Liver (tissue), 9 donors: ENCODE data around the gene FZD7. TPM values are rescaled to one million over a fixed set of nuclear protein-coding genes. Genes with fewer than 3 reads are reported as not detected.

Experiments used
- DNase-seq: peaks from one replicate; pipeline ENCODE4 v3.0.0-alpha.2; 2017; ENCODE audit warnings: low spot score
- H3K27ac ChIP-seq, 2 donors: one replicate each; pipeline ENCODE4 v1.7.0; 2013; ENCODE audit warnings: inconsistent platforms in 2 of 2, low read length in 2 of 2, control low read depth in 1 of 2, low read depth in 1 of 2, mild to moderate bottlenecking in 1 of 2
- H3K27me3 ChIP-seq, 4 donors: one replicate each; pipeline versions ENCODE4 v1.6.1 to v1.7.0; 2013; ENCODE audit warnings: low read length in 3 of 4, inconsistent platforms in 1 of 4, mild to moderate bottlenecking in 1 of 4, moderate library complexity in 1 of 4; ENCODE audit not compliant: control insufficient read depth in 4 of 4, insufficient read depth in 4 of 4
- H3K36me3 ChIP-seq, 4 donors: one replicate each; pipeline versions ENCODE4 v1.6.1 to v1.7.0; 2013; ENCODE audit warnings: low read length in 3 of 4, mild to moderate bottlenecking in 3 of 4, low read depth in 1 of 4, moderate library complexity in 1 of 4; ENCODE audit not compliant: control insufficient read depth in 4 of 4, insufficient read depth in 3 of 4
- H3K4me1 ChIP-seq, 4 donors: one replicate each; pipeline versions ENCODE4 v1.6.1 to v1.7.0; 2013; ENCODE audit warnings: low read length in 3 of 4, mild to moderate bottlenecking in 3 of 4, moderate library complexity in 1 of 4; ENCODE audit not compliant: control insufficient read depth in 4 of 4, insufficient read depth in 4 of 4
- H3K4me3 ChIP-seq, 3 donors: one replicate each; pipeline versions ENCODE4 v1.6.1 to v1.7.0; 2013; ENCODE audit warnings: low read length in 3 of 3, control low read depth in 1 of 3, low read depth in 1 of 3, mild to moderate bottlenecking in 1 of 3
- H3K9ac ChIP-seq, 2 donors: one replicate each; pipeline ENCODE4 v1.7.0; 2013; ENCODE audit warnings: low read length in 2 of 2, mild to moderate bottlenecking in 2 of 2, moderate library complexity in 2 of 2, control low read depth in 1 of 2, low read depth in 1 of 2
- H3K9me3 ChIP-seq, 4 donors: one replicate each; pipeline versions ENCODE4 v1.6.1 to v1.7.0; 2013; ENCODE audit warnings: low read length in 3 of 4; ENCODE audit not compliant: control insufficient read depth in 4 of 4
- GABPA ChIP-seq, 2 donors: IDR thresholded peaks in 1 of 2; conservative IDR thresholded peaks in 1 of 2; 2 replicates each; pipeline ENCODE4 v1.6.1; 2016; ENCODE audit warnings: antibody characterized with exemption in 2 of 2, mild to moderate bottlenecking in 1 of 2, moderate library complexity in 1 of 2
- HNF4G ChIP-seq: IDR thresholded peaks from 2 replicates; pipeline ENCODE4 v1.6.1; 2016; ENCODE audit warnings: antibody characterized with exemption
- NR2F2 ChIP-seq: IDR thresholded peaks from 2 replicates; pipeline ENCODE4 v1.6.1; 2016; ENCODE audit warnings: antibody characterized with exemption
- RAD21 ChIP-seq, 2 donors: IDR thresholded peaks; 2 replicates each; pipeline ENCODE4 v1.6.1; 2016; ENCODE audit warnings: antibody characterized with exemption in 2 of 2, mild to moderate bottlenecking in 2 of 2
- RXRA ChIP-seq, 2 donors: IDR thresholded peaks; 2 replicates each; pipeline ENCODE4 v1.6.1; 2017 to 2018; ENCODE audit warnings: antibody characterized with exemption in 2 of 2, mild to moderate bottlenecking in 1 of 2
- SP1 ChIP-seq: IDR thresholded peaks from 2 replicates; pipeline ENCODE4 v1.6.1; 2018; ENCODE audit warnings: antibody characterized with exemption, mild to moderate bottlenecking
- TAF1 ChIP-seq: conservative IDR thresholded peaks from 2 replicates; pipeline ENCODE4 v1.6.1; 2016; ENCODE audit warnings: antibody characterized with exemption, mild to moderate bottlenecking
- WGBS: extraction: QIAGEN DNeasy Blood & Tissue Kit; methylation state at CpG from one replicate; pipeline ENCODE4 v1.1.7; 2013; 5-methylcytosine and 5-hydroxymethylcytosine counted together
- polyA plus RNA-seq, 2 donors: library from polyadenylated mRNA; stranded (reverse) in 1 of 2; unstranded in 1 of 2; fragments of 200-250 nt in 1 of 2; fragments of >200 nt in 1 of 2; fragmentation: Nextera tagmentation in 1 of 2; extraction: Ambion mirVana in 1 of 2; gene quantifications; one replicate each; pipeline versions ENCODE4 v1.2.1 to v1.2.3, GENCODE V29; 2013 to 2015
- total RNA-seq, 2 donors: library from RNA; depleted of rRNA; stranded (reverse); fragments of >200 nt; gene quantifications; one replicate each; pipeline ENCODE4 v1.2.3, GENCODE V29; 2014
- TF ChIP-seq, protein P1 (sequence below): IDR thresholded peaks from 2 replicates; pipeline ENCODE4 v1.6.1; 2016; ENCODE audit warnings: antibody characterized with exemption, mild to moderate bottlenecking
- TF ChIP-seq, protein P2 (sequence below): IDR thresholded peaks from 2 replicates; pipeline ENCODE4 v1.6.1; 2016; ENCODE audit warnings: antibody characterized with exemption
- TF ChIP-seq, protein P3 (sequence below): IDR thresholded peaks from 2 replicates; pipeline ENCODE4 v1.6.1; 2016; ENCODE audit warnings: antibody characterized with exemption
- TF ChIP-seq, protein P4 (sequence below): IDR thresholded peaks from 2 replicates; pipeline ENCODE4 v1.6.1; 2016; ENCODE audit warnings: antibody characterized with exemption
- TF ChIP-seq, protein P5 (sequence below): fragments of 150-350 bp; IDR thresholded peaks from 2 replicates; pipeline ENCODE4 v1.5.1; 2017; ENCODE audit warnings: improper control_type of control experiment, low read depth, low read length; ENCODE audit not compliant: missing input control
- donor health status: healthy.
- donor health status: healthy.
- donor health status: healthy.
- donor health status: healthy.
- donor health status: healthy.

The FZD7 gene
- total and polyA plus RNA-seq, 4 donors, result 0.21 to 1.5 (median 0.92) TPM

DNA sequence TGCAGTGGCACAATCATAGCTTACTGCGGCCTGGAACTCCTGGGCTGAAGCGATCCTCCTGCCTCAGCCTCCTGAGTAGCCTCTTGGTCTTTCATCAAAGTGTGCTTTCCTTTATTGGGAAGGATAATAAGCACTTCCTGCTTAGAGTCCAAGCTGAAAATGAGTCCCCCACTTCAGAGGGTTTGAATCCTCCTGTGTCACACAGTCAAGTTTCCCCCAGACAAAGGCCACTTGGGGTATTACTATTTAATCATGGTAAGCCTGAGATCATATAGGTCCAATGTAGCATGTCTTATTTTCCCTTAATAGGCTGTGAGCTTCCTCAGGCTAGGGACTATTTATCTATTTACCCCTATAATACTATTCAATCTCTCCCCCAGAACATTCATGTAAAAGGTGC lies 28.0 kb downstream of the FZD7 start (continued):
- TF ChIP-seq, protein P1, sequence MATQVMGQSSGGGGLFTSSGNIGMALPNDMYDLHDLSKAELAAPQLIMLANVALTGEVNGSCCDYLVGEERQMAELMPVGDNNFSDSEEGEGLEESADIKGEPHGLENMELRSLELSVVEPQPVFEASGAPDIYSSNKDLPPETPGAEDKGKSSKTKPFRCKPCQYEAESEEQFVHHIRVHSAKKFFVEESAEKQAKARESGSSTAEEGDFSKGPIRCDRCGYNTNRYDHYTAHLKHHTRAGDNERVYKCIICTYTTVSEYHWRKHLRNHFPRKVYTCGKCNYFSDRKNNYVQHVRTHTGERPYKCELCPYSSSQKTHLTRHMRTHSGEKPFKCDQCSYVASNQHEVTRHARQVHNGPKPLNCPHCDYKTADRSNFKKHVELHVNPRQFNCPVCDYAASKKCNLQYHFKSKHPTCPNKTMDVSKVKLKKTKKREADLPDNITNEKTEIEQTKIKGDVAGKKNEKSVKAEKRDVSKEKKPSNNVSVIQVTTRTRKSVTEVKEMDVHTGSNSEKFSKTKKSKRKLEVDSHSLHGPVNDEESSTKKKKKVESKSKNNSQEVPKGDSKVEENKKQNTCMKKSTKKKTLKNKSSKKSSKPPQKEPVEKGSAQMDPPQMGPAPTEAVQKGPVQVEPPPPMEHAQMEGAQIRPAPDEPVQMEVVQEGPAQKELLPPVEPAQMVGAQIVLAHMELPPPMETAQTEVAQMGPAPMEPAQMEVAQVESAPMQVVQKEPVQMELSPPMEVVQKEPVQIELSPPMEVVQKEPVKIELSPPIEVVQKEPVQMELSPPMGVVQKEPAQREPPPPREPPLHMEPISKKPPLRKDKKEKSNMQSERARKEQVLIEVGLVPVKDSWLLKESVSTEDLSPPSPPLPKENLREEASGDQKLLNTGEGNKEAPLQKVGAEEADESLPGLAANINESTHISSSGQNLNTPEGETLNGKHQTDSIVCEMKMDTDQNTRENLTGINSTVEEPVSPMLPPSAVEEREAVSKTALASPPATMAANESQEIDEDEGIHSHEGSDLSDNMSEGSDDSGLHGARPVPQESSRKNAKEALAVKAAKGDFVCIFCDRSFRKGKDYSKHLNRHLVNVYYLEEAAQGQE, result no peak

DNA sequence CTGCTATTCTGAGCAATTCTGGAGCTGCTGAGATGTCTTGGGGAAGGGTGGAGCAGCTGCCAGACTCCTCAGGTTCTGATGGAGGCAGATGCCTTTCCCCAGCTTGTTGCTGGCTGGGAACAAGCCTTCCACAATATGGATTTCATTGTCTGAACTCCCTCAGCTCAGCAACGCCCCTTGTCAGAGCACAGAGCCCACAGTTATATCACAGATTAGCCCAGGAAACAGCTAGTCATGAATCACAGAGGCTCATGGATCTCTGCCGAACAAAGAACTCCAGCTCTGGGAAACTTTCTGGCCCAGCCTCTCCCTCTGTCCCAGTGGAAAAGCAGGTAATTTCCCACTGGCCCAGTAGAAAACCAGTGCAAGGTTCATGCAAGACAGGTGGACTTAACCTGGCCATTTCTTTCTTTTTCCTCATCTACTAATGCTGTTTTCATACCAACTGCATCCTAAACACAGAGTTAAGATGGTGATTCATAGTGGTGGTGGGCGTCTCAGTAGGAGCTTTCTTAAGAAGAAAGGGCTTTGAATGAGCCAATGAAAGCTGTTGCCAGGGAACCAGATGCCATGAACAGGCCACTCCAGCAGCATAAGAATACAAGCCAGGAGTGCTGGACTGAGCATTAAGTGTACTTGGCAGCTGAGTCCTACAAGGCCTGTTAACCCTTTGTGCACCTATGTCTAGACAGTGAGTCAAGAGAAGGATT lies 30.7 kb downstream of the FZD7 start:
- TF ChIP-seq GABPA (IDR thresholded peaks at IDR 0.05 in 1 of 2, conservative IDR thresholded peaks at IDR 0.05 in 1 of 2), result no peak
- no peak for TF ChIP-seq TAF1
- TF ChIP-seq, protein P2, sequence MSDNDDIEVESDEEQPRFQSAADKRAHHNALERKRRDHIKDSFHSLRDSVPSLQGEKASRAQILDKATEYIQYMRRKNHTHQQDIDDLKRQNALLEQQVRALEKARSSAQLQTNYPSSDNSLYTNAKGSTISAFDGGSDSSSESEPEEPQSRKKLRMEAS, result no peak
- no peak for TF ChIP-seq HNF4G
- TF ChIP-seq, protein P3, sequence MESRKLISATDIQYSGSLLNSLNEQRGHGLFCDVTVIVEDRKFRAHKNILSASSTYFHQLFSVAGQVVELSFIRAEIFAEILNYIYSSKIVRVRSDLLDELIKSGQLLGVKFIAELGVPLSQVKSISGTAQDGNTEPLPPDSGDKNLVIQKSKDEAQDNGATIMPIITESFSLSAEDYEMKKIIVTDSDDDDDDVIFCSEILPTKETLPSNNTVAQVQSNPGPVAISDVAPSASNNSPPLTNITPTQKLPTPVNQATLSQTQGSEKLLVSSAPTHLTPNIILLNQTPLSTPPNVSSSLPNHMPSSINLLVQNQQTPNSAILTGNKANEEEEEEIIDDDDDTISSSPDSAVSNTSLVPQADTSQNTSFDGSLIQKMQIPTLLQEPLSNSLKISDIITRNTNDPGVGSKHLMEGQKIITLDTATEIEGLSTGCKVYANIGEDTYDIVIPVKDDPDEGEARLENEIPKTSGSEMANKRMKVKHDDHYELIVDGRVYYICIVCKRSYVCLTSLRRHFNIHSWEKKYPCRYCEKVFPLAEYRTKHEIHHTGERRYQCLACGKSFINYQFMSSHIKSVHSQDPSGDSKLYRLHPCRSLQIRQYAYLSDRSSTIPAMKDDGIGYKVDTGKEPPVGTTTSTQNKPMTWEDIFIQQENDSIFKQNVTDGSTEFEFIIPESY, result no peak
- 53% methylated on average over 3 of the region's 3 CpGs for WGBS
- Histone ChIP-seq H3K27ac (no peak overlapping the region), H3K9ac (no peak overlapping the region), H3K4me1 (no peaks in the 10 kb centered on the region), H3K9me3 (no peaks in the 10 kb centered on the region), H3K4me3 (no peak overlapping the region), H3K36me3 (no peaks in the 10 kb centered on the region), H3K27me3 (no peaks in the 10 kb centered on the region)
- DNase-seq, result no peak

DNA sequence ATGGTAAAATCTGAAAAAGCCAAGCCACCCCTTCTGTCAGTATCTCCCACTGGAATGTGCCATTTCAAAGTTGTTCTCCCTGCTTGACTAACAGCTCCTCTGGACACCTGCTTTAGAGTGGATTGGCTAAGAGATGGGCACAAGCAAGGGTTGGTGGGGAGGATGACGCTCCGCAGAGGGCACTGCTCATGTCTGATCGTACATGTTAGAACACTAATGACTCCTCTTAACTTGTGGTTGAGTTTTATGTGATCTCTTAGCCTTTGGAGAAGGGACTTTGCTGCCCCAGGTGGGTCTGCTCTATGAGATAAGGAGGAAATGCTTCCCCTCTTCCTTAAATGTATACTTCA lies 31.2 kb downstream of the FZD7 start:
- DNase-seq, result no peak
- Histone ChIP-seq H3K9me3 (no peaks in the 10 kb centered on the region), H3K9ac (no peak overlapping the region), H3K27ac (no peak overlapping the region), H3K4me1 (no peaks in the 10 kb centered on the region), H3K4me3 (no peak overlapping the region), H3K27me3 (no peaks in the 10 kb centered on the region), H3K36me3 (no peaks in the 10 kb centered on the region)
- 93% methylated on average over 3 of the region's 3 CpGs for WGBS
- TF ChIP-seq GABPA (IDR thresholded peaks at IDR 0.05 in 1 of 2, conservative IDR thresholded peaks at IDR 0.05 in 1 of 2), result no peak
- TF ChIP-seq, protein P4, sequence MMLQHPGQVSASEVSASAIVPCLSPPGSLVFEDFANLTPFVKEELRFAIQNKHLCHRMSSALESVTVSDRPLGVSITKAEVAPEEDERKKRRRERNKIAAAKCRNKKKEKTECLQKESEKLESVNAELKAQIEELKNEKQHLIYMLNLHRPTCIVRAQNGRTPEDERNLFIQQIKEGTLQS, result no peak
- TF ChIP-seq HNF4G, result no peak
- TF ChIP-seq NR2F2, result no peak
- TF ChIP-seq RXRA (IDR thresholded peaks at IDR 0.05), result no peak
- no peak for TF ChIP-seq SP1
- TF ChIP-seq, protein P2, result no peak
- no peak for TF ChIP-seq RAD21 (IDR thresholded peaks at IDR 0.05)
- TF ChIP-seq, protein P5, sequence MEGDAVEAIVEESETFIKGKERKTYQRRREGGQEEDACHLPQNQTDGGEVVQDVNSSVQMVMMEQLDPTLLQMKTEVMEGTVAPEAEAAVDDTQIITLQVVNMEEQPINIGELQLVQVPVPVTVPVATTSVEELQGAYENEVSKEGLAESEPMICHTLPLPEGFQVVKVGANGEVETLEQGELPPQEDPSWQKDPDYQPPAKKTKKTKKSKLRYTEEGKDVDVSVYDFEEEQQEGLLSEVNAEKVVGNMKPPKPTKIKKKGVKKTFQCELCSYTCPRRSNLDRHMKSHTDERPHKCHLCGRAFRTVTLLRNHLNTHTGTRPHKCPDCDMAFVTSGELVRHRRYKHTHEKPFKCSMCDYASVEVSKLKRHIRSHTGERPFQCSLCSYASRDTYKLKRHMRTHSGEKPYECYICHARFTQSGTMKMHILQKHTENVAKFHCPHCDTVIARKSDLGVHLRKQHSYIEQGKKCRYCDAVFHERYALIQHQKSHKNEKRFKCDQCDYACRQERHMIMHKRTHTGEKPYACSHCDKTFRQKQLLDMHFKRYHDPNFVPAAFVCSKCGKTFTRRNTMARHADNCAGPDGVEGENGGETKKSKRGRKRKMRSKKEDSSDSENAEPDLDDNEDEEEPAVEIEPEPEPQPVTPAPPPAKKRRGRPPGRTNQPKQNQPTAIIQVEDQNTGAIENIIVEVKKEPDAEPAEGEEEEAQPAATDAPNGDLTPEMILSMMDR, result no peak
